A673 (cell line): Measurements from ENCODE around the gene CCDC14.

ENCODE experiments used
- EZH2 ChIP-seq: fragments of 200-600 bp; sonication (generic); IDR thresholded peaks from 2 replicates; pipeline ENCODE4 v1.6.1; 2017; ENCODE audit warnings: borderline replicate concordance, low read depth, mild to moderate bottlenecking, mixed read lengths, antibody characterized with exemption, low read length; ENCODE audit not compliant: poor library complexity, severe bottlenecking
- TF ChIP-seq, protein P1 (sequence below): fragments of 300-800, 200-600 bp; sonication (generic); conservative IDR thresholded peaks from 2 replicates; pipeline ENCODE4 v1.5.1; 2017; ENCODE audit warnings: low read depth, mild to moderate bottlenecking, antibody characterized with exemption, low read length, moderate library complexity, mixed read lengths

DNA sequence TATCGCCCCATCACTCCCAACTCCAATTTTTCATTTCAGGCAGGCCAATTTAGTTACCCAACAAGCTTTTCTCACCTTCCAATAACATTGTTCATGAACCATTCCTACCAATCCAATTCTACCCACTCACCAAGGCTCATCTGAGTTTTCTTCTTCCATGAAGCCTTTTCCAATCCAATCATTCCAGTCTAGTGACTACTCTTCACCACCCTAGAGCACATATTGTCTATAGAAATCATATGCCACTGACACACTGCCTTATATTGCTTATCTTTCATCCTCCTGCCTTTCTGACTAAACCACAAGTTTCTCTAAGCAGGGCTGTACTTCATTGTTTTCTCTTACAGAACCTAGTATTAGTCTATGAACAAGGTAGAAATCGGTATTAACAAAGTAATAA, 11.4 kb downstream of the CCDC14 start:
- TF ChIP-seq, protein P1, sequence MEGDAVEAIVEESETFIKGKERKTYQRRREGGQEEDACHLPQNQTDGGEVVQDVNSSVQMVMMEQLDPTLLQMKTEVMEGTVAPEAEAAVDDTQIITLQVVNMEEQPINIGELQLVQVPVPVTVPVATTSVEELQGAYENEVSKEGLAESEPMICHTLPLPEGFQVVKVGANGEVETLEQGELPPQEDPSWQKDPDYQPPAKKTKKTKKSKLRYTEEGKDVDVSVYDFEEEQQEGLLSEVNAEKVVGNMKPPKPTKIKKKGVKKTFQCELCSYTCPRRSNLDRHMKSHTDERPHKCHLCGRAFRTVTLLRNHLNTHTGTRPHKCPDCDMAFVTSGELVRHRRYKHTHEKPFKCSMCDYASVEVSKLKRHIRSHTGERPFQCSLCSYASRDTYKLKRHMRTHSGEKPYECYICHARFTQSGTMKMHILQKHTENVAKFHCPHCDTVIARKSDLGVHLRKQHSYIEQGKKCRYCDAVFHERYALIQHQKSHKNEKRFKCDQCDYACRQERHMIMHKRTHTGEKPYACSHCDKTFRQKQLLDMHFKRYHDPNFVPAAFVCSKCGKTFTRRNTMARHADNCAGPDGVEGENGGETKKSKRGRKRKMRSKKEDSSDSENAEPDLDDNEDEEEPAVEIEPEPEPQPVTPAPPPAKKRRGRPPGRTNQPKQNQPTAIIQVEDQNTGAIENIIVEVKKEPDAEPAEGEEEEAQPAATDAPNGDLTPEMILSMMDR = no peak
- no peak for TF ChIP-seq EZH2
